HEK293 (cell line): Measurements from ENCODE around the gene ABCC12.

Experiments used
- CTCF ChIA-PET: fragments of 350-600 bp; formaldehyde crosslinking; extraction: SDS; loops from one replicate; lab custom pipeline; 2021; ENCODE audit warnings: antibody characterized with exemption; lab: Yijun Ruan, JAX
- POLR2A ChIA-PET: fragments of 300-600 bp; formaldehyde crosslinking; extraction: SDS; loops from one replicate; lab custom pipeline; 2020; ENCODE audit warnings: antibody characterized with exemption, inconsistent platforms; lab: Yijun Ruan, JAX
- H3K27ac ChIP-seq: fragments of 200-500 bp; sonication (Bioruptor generic); 2 replicates; pipeline ENCODE4 v1.5.1; 2014; ENCODE audit warnings: low read depth, low read length, control low read depth, inconsistent platforms; ENCODE audit errors: extremely low read depth
- H3K36me3 ChIP-seq, 2 experiments: fragments of 200-500 bp in 1 of 2; sonication (Bioruptor generic) in 1 of 2; 1 replicate in 1 of 2; 2 replicates in 1 of 2; pipeline ENCODE4 v1.5.1; 2014 to 2017; ENCODE audit warnings: inconsistent platforms in 2 of 2, low read length in 2 of 2; ENCODE audit not compliant: control insufficient read depth in 2 of 2, insufficient read depth in 1 of 2
- H3K4me1 ChIP-seq: fragments of 200-500 bp; sonication (Bioruptor generic); 2 replicates; pipeline ENCODE4 v1.5.1; 2014; ENCODE audit warnings: mild to moderate bottlenecking, low read length, inconsistent platforms; ENCODE audit not compliant: control insufficient read depth, insufficient read depth
- H3K4me3 ChIP-seq: 2 replicates; pipeline ENCODE4 v1.5.1; 2011; ENCODE audit warnings: low read depth, mild to moderate bottlenecking, control low read depth, low read length, moderate library complexity
- H3K9me3 ChIP-seq: fragments of 200-500 bp; sonication (Bioruptor generic); 2 replicates; pipeline ENCODE4 v1.5.1; 2014; ENCODE audit warnings: low read depth, low read length, inconsistent platforms; ENCODE audit not compliant: control insufficient read depth, insufficient read depth
- BCL11A ChIP-seq: fragments of 450-650 bp; formaldehyde crosslinking; IDR thresholded peaks from 2 replicates; pipeline ENCODE4 v1.5.1; 2016; ENCODE audit warnings: low read depth, missing biosample characterization, missing genetic modification characterization
- CTCF ChIP-seq: fragments of 450-650 bp; formaldehyde crosslinking; IDR thresholded peaks from 2 replicates; pipeline ENCODE4 v1.5.1; 2016; ENCODE audit warnings: missing biosample characterization, missing genetic modification characterization
- MEIS1 ChIP-seq: sonication (generic); formaldehyde crosslinking; IDR thresholded peaks from 2 replicates; pipeline ENCODE4 v1.8.1; 2022; ENCODE audit warnings: missing genetic modification reagents, mild to moderate bottlenecking, borderline replicate concordance
- PRDM1 ChIP-seq: fragments of 450-650 bp; formaldehyde crosslinking; IDR thresholded peaks from 2 replicates; pipeline ENCODE4; 2016; ENCODE audit warnings: missing biosample characterization, missing genetic modification characterization
- REST ChIP-seq: fragments of 450-650 bp; formaldehyde crosslinking; IDR thresholded peaks from 2 replicates; pipeline ENCODE4 v1.5.1; 2016; ENCODE audit warnings: missing biosample characterization, missing genetic modification characterization
- SALL2 ChIP-seq: fragments of 450-650 bp; formaldehyde crosslinking; IDR thresholded peaks from 2 replicates; pipeline ENCODE4 v1.5.0; 2017; ENCODE audit warnings: missing biosample characterization, mild to moderate bottlenecking, missing genetic modification characterization, borderline replicate concordance
- SP3 ChIP-seq: fragments of 450-650 bp; formaldehyde crosslinking; IDR thresholded peaks from 2 replicates; pipeline ENCODE4 v1.5.1; 2016; ENCODE audit warnings: missing biosample characterization, missing genetic modification characterization
- ZNF214 ChIP-seq: fragments of 450-650 bp; formaldehyde crosslinking; IDR thresholded peaks from 2 replicates; pipeline ENCODE4 v1.5.1; 2017; ENCODE audit warnings: missing biosample characterization, mild to moderate bottlenecking, missing genetic modification characterization, borderline replicate concordance
- ZNF239 ChIP-seq: fragments of 450-650 bp; formaldehyde crosslinking; IDR thresholded peaks from 2 replicates; pipeline ENCODE4 v1.5.1; 2016; ENCODE audit warnings: missing biosample characterization, missing genetic modification characterization
- ZNF292 ChIP-seq: fragments of 450-650 bp; formaldehyde crosslinking; IDR thresholded peaks from 2 replicates; pipeline ENCODE4 v1.5.1; 2016; ENCODE audit warnings: low read depth, missing biosample characterization, missing genetic modification characterization, borderline replicate concordance
- ZNF362 ChIP-seq: fragments of 450-650 bp; formaldehyde crosslinking; IDR thresholded peaks from 2 replicates; pipeline ENCODE4 v1.5.1; 2016; ENCODE audit warnings: missing biosample characterization, missing genetic modification characterization
- ZNF394 ChIP-seq: fragments of 450-650 bp; formaldehyde crosslinking; IDR thresholded peaks from 2 replicates; pipeline ENCODE4 v1.5.1; 2016; ENCODE audit warnings: missing biosample characterization, missing genetic modification characterization, mild to moderate bottlenecking, moderate library complexity, borderline replicate concordance
- ZNF433 ChIP-seq: fragments of 450-650 bp; formaldehyde crosslinking; IDR thresholded peaks from 2 replicates; pipeline ENCODE4 v1.5.1; 2016; ENCODE audit warnings: missing biosample characterization, missing genetic modification characterization, low read depth
- ZNF514 ChIP-seq: fragments of 450-650 bp; formaldehyde crosslinking; IDR thresholded peaks from 2 replicates; pipeline ENCODE4 v1.5.1; 2016; ENCODE audit warnings: missing biosample characterization, missing genetic modification characterization
- ZNF530 ChIP-seq: fragments of 450-650 bp; formaldehyde crosslinking; IDR thresholded peaks from 2 replicates; pipeline ENCODE4 v1.5.1; 2016; ENCODE audit warnings: low read depth, missing biosample characterization, missing genetic modification characterization
- ZNF548 ChIP-seq: fragments of 450-650 bp; formaldehyde crosslinking; IDR thresholded peaks from 2 replicates; pipeline ENCODE4 v1.5.1; 2016; ENCODE audit warnings: missing biosample characterization, missing genetic modification characterization
- ZNF585B ChIP-seq: fragments of 450-650 bp; formaldehyde crosslinking; IDR thresholded peaks from 2 replicates; pipeline ENCODE4 v1.5.1; 2016; ENCODE audit warnings: missing biosample characterization, missing genetic modification characterization
- ZNF621 ChIP-seq: fragments of 450-650 bp; formaldehyde crosslinking; IDR thresholded peaks from 2 replicates; pipeline ENCODE4 v1.5.1; 2017; ENCODE audit warnings: missing biosample characterization, missing genetic modification characterization
- ZNF658 ChIP-seq: fragments of 450-650 bp; formaldehyde crosslinking; IDR thresholded peaks from 2 replicates; pipeline ENCODE4; 2016; ENCODE audit warnings: missing biosample characterization, missing genetic modification characterization
- ZNF704 ChIP-seq: fragments of 450-650 bp; formaldehyde crosslinking; IDR thresholded peaks from 2 replicates; pipeline ENCODE4 v1.5.1; 2016; ENCODE audit warnings: missing biosample characterization, missing genetic modification characterization
- ZNF830 ChIP-seq: fragments of 450-650 bp; IDR thresholded peaks from 2 replicates; pipeline ENCODE4 v1.5.0; 2018; ENCODE audit warnings: missing biosample characterization, missing genetic modification characterization, low read depth, mild to moderate bottlenecking, moderate library complexity

Gene ABCC12

GRCh38 chr16:48117217-48118105 lies 38.3 kb downstream of the ABCC12 start (continued):
- TF ChIP-seq CTCF (tag by site-specific recombination) (peak; percentile 88), ZNF362 (tag by site-specific recombination) (no peak), ZNF621 (tag by site-specific recombination) (no peak)

- Histone ChIP-seq H3K4me1 (no peaks in the 10 kb centered on the region), H3K36me3 (no peaks in the 10 kb centered on the region), H3K27ac (no peak overlapping the region), H3K4me3 (no peak overlapping the region), H3K9me3 (no peaks in the 10 kb centered on the region)
- CTCF ChIA-PET, result interaction anchor here (0.8 kb wide), 1 partner anchor 237 kb away, joined by 4 read pairs; no protein-coding TSS in a partner anchor
- TF ChIP-seq ZNF548 (tag by site-specific recombination), result no peak
- POLR2A ChIA-PET, result no interaction called here
Observed at GRCh38 chr16:48115299-48115698, 40.5 kb downstream of the ABCC12 start.

GRCh38 chr16:48114410-48114809 lies 41.4 kb downstream of the ABCC12 start:
- TF ChIP-seq ZNF214 (tag by site-specific recombination), result no peak
- TF ChIP-seq ZNF530 (tag by site-specific recombination), result no peak
- no peak for TF ChIP-seq ZNF433 (tag by site-specific recombination)
- TF ChIP-seq ZNF658 (tag by site-specific recombination), result no peak
- no peak for TF ChIP-seq ZNF514 (tag by site-specific recombination)
- TF ChIP-seq BCL11A, result no peak
- TF ChIP-seq REST (tag by site-specific recombination), result no peak
- TF ChIP-seq ZNF585B, result no peak
- no peak for TF ChIP-seq ZNF830 (tag by site-specific recombination)
- no peak for TF ChIP-seq MEIS1 (CRISPR knock-in tag)
- no peak for TF ChIP-seq PRDM1
- no peak for TF ChIP-seq ZNF394
- no peak for TF ChIP-seq ZNF292
- no peak for TF ChIP-seq ZNF704 (tag by site-specific recombination)
- TF ChIP-seq ZNF239 (tag by site-specific recombination), result no peak
- TF ChIP-seq SALL2, result no peak
- no peak for TF ChIP-seq SP3 (tag by site-specific recombination)
- CTCF ChIA-PET, result interaction anchor here (1.2 kb wide), 1 partner anchor 973 kb away, joined by 4 read pairs; no protein-coding TSS in a partner anchor
- Histone ChIP-seq H3K27ac (no peak overlapping the region), H3K4me1 (no peaks in the 10 kb centered on the region), H3K36me3 (no peaks in the 10 kb centered on the region), H3K9me3 (no peaks in the 10 kb centered on the region), H3K4me3 (no peak overlapping the region)
- POLR2A ChIA-PET, result no interaction called here
